MM.1S (cell line): Measurements from ENCODE around the gene DTD1.

ENCODE experiments used
- EZH2 ChIP-seq: fragments of 300-600 bp; sonication (generic); optimal IDR thresholded peaks from 2 replicates; pipeline ENCODE3; 2017; ENCODE audit warnings: low read depth, mild to moderate bottlenecking, antibody characterized with exemption, low read length, mixed read lengths
- EZH2phosphoT487 ChIP-seq: fragments of 300-600 bp; sonication (generic); IDR thresholded peaks from 2 replicates; pipeline ENCODE4 v1.6.1; 2018; ENCODE audit warnings: antibody characterized with exemption, low read length
- TF ChIP-seq, protein P1 (sequence below): fragments of 300-600 bp; sonication (generic); IDR thresholded peaks from 2 replicates; pipeline ENCODE4 v1.5.1; 2016; ENCODE audit warnings: antibody characterized with exemption, low read length, mixed read lengths

DNA sequence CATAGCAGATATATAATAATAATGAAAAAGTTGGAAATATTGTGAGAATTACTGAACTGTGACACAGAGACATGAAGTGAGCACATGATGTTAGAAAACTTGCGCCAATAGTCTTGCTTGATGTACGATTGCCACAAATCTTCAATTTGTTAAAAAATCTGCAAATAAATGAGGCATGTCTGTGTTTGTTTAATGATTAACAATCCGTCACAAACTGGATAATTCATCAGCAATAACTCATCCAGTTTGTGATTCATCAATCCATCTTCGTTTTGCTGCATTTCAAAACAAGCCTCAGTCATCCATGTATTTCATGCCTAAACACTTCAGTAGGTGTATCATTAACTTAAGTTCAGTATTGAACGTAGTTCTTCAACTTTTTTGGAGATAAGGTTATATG, 46.1 kb upstream of the DTD1 start:
- TF ChIP-seq, protein P1, sequence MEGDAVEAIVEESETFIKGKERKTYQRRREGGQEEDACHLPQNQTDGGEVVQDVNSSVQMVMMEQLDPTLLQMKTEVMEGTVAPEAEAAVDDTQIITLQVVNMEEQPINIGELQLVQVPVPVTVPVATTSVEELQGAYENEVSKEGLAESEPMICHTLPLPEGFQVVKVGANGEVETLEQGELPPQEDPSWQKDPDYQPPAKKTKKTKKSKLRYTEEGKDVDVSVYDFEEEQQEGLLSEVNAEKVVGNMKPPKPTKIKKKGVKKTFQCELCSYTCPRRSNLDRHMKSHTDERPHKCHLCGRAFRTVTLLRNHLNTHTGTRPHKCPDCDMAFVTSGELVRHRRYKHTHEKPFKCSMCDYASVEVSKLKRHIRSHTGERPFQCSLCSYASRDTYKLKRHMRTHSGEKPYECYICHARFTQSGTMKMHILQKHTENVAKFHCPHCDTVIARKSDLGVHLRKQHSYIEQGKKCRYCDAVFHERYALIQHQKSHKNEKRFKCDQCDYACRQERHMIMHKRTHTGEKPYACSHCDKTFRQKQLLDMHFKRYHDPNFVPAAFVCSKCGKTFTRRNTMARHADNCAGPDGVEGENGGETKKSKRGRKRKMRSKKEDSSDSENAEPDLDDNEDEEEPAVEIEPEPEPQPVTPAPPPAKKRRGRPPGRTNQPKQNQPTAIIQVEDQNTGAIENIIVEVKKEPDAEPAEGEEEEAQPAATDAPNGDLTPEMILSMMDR: no peak
- TF ChIP-seq EZH2phosphoT487 (no peak), EZH2 (no peak)
